Measurements from ENCODE around the gene MANSC4.

The MANSC4 gene

GRCh38 chr12:27790179-27790578 is 10.1 kb upstream of the MANSC4 start:
- Histone ChIP-seq H2AFZ (ENCODE audit: low read depth, low read length) (no peak overlapping the region), H3K4me1 (ENCODE audit: insufficient read depth, low read length) (no peaks in the 10 kb centered on the region), H3K9me3 (ENCODE audit: low read length) (no peaks in the 10 kb centered on the region), H3K27me3 (ENCODE audit: insufficient read depth, low read length) (no peaks in the 10 kb centered on the region), H3K36me3 (ENCODE audit: insufficient read depth, low read length) (peaks cover 54% of the 10 kb centered on the region), H3K4me3 (ENCODE audit: low read length) (no peak overlapping the region)

- H3K9me3 ChIP-seq (ENCODE audit: low read length), result peaks cover 2% of the 10 kb centered on the region
- peaks cover 2% of the 10 kb centered on the region for H3K4me1 ChIP-seq (ENCODE audit: insufficient read depth, low read length)
- H3K36me3 ChIP-seq (ENCODE audit: insufficient read depth, low read length), result peaks cover 35% of the 10 kb centered on the region
- H3K27me3 ChIP-seq (ENCODE audit: insufficient read depth, low read length), result no peaks in the 10 kb centered on the region
- H2AFZ ChIP-seq (ENCODE audit: low read depth, low read length), result no peak overlapping the region
- H3K4me3 ChIP-seq (ENCODE audit: low read length), result no peak overlapping the region
Observed at GRCh38 chr12:27787559-27787958, 7.5 kb upstream of the MANSC4 start.

- peaks cover 33% of the 10 kb centered on the region for H3K36me3 ChIP-seq (ENCODE audit: insufficient read depth, low read length)
- peaks cover 2% of the 10 kb centered on the region for H3K9me3 ChIP-seq (ENCODE audit: low read length)
- H3K4me3 ChIP-seq (ENCODE audit: low read length), result no peak overlapping the region
- no peak overlapping the region for H2AFZ ChIP-seq (ENCODE audit: low read depth, low read length)
- no peaks in the 10 kb centered on the region for H3K27me3 ChIP-seq (ENCODE audit: insufficient read depth, low read length)
- H3K4me1 ChIP-seq (ENCODE audit: insufficient read depth, low read length), result peaks cover 18% of the 10 kb centered on the region
Observed at GRCh38 chr12:27785882-27786570, 6.0 kb upstream of the MANSC4 start.

GRCh38 chr12:27782481-27782880 is 2.4 kb upstream of the MANSC4 start:
- Histone ChIP-seq H2AFZ (ENCODE audit: low read depth, low read length) (no peak overlapping the region), H3K9me3 (ENCODE audit: low read length) (peaks cover 2% of the 10 kb centered on the region), H3K4me3 (ENCODE audit: low read length) (peak overlapping the region; percentile 59), H3K4me1 (ENCODE audit: insufficient read depth, low read length) (peaks cover 24% of the 10 kb centered on the region), H3K27me3 (ENCODE audit: insufficient read depth, low read length) (no peaks in the 10 kb centered on the region), H3K36me3 (ENCODE audit: insufficient read depth, low read length) (peaks cover 14% of the 10 kb centered on the region)

- Histone ChIP-seq H3K9me3 (ENCODE audit: low read length) (peaks cover 2% of the 10 kb centered on the region), H3K4me1 (ENCODE audit: insufficient read depth, low read length) (peaks cover 24% of the 10 kb centered on the region), H2AFZ (ENCODE audit: low read depth, low read length) (no peak overlapping the region), H3K27me3 (ENCODE audit: insufficient read depth, low read length) (no peaks in the 10 kb centered on the region), H3K36me3 (ENCODE audit: insufficient read depth, low read length) (peaks cover 13% of the 10 kb centered on the region), H3K4me3 (ENCODE audit: low read length) (peak overlapping the region; percentile 59)
Observed at GRCh38 chr12:27781680-27782079, 1.6 kb upstream of the MANSC4 start.

GRCh38 chr12:27780612-27781408 is 774 bp upstream of the MANSC4 start:
- H3K4me1 ChIP-seq (ENCODE audit: insufficient read depth, low read length), result peaks cover 24% of the 10 kb centered on the region
- H2AFZ ChIP-seq (ENCODE audit: low read depth, low read length), result peak overlapping the region; percentile 64

GRCh38 chr12:27779416-27779919 is 568 bp downstream of the MANSC4 start:
- peaks cover 11% of the 10 kb centered on the region for H3K36me3 ChIP-seq (ENCODE audit: insufficient read depth, low read length)
- no peaks in the 10 kb centered on the region for H3K27me3 ChIP-seq (ENCODE audit: insufficient read depth, low read length)
- H3K4me3 ChIP-seq (ENCODE audit: low read length), result peak overlapping the region; percentile 59
- H3K4me1 ChIP-seq (ENCODE audit: insufficient read depth, low read length), result peaks cover 24% of the 10 kb centered on the region
- H2AFZ ChIP-seq (ENCODE audit: low read depth, low read length), result peak overlapping the region; percentile 64
- H3K9me3 ChIP-seq (ENCODE audit: low read length), result peaks cover 2% of the 10 kb centered on the region

More at GRCh38 chr12:27780612-27781408, 774 bp upstream of the MANSC4 start:
- Histone ChIP-seq H3K4me3 (ENCODE audit: low read length) (peak overlapping the region; percentile 59), H3K9me3 (ENCODE audit: low read length) (peaks cover 2% of the 10 kb centered on the region), H3K27me3 (ENCODE audit: insufficient read depth, low read length) (no peaks in the 10 kb centered on the region), H3K36me3 (ENCODE audit: insufficient read depth, low read length) (peaks cover 13% of the 10 kb centered on the region)

- Histone ChIP-seq H2AFZ (ENCODE audit: low read depth, low read length) (no peak overlapping the region), H3K27me3 (ENCODE audit: insufficient read depth, low read length) (no peaks in the 10 kb centered on the region)
Observed at GRCh38 chr12:27778206-27778605, 1.8 kb downstream of the MANSC4 start.

GRCh38 chr12:27777141-27777540 is 2.9 kb downstream of the MANSC4 start:
- Histone ChIP-seq H3K27me3 (ENCODE audit: insufficient read depth, low read length) (no peaks in the 10 kb centered on the region), H2AFZ (ENCODE audit: low read depth, low read length) (no peak overlapping the region), H3K4me1 (ENCODE audit: insufficient read depth, low read length) (peaks cover 17% of the 10 kb centered on the region), H3K36me3 (ENCODE audit: insufficient read depth, low read length) (peaks cover 6% of the 10 kb centered on the region), H3K4me3 (ENCODE audit: low read length) (no peak overlapping the region), H3K9me3 (ENCODE audit: low read length) (no peaks in the 10 kb centered on the region)

More at GRCh38 chr12:27778206-27778605, 1.8 kb downstream of the MANSC4 start:
- Histone ChIP-seq H3K36me3 (ENCODE audit: insufficient read depth, low read length) (peaks cover 11% of the 10 kb centered on the region), H3K4me1 (ENCODE audit: insufficient read depth, low read length) (peaks cover 24% of the 10 kb centered on the region), H3K4me3 (ENCODE audit: low read length) (no peak overlapping the region), H3K9me3 (ENCODE audit: low read length) (no peaks in the 10 kb centered on the region)

- Histone ChIP-seq H3K4me1 (ENCODE audit: insufficient read depth, low read length) (no peaks in the 10 kb centered on the region), H3K4me3 (ENCODE audit: low read length) (no peak overlapping the region), H2AFZ (ENCODE audit: low read depth, low read length) (no peak overlapping the region), H3K27me3 (ENCODE audit: insufficient read depth, low read length) (no peaks in the 10 kb centered on the region), H3K36me3 (ENCODE audit: insufficient read depth, low read length) (no peaks in the 10 kb centered on the region), H3K9me3 (ENCODE audit: low read length) (no peaks in the 10 kb centered on the region)
Observed at GRCh38 chr12:27772328-27773049, 7.5 kb downstream of the MANSC4 start.

GRCh38 chr12:27771481-27772327 is 8.3 kb downstream of the MANSC4 start:
- Histone ChIP-seq H2AFZ (ENCODE audit: low read depth, low read length) (no peak overlapping the region), H3K9me3 (ENCODE audit: low read length) (no peaks in the 10 kb centered on the region), H3K36me3 (ENCODE audit: insufficient read depth, low read length) (no peaks in the 10 kb centered on the region), H3K27me3 (ENCODE audit: insufficient read depth, low read length) (no peaks in the 10 kb centered on the region), H3K4me3 (ENCODE audit: low read length) (no peak overlapping the region), H3K4me1 (ENCODE audit: insufficient read depth, low read length) (no peaks in the 10 kb centered on the region)

- Histone ChIP-seq H3K4me1 (ENCODE audit: insufficient read depth, low read length) (no peaks in the 10 kb centered on the region), H2AFZ (ENCODE audit: low read depth, low read length) (no peak overlapping the region), H3K4me3 (ENCODE audit: low read length) (no peak overlapping the region), H3K27me3 (ENCODE audit: insufficient read depth, low read length) (no peaks in the 10 kb centered on the region), H3K9me3 (ENCODE audit: low read length) (no peaks in the 10 kb centered on the region), H3K36me3 (ENCODE audit: insufficient read depth, low read length) (no peaks in the 10 kb centered on the region)
Observed at GRCh38 chr12:27769142-27769673, 10.8 kb downstream of the MANSC4 start.
